Left ventricle myocardium inferior (tissue), 1 donor: ENCODE measurements around the gene TLR6. TPM values are rescaled to one million over a fixed set of nuclear protein-coding genes. Genes with fewer than 3 reads are reported as not detected.

Experiments used
- DNase-seq: peaks from one replicate; pipeline ENCODE4 v3.0.0-alpha.2; 2020
- H3K27ac ChIP-seq: fragments of 200-600 bp; replicated peaks from 2 replicates; pipeline ENCODE4 v1.8.0; 2021
- H3K27me3 ChIP-seq: fragments of 200-600 bp; 2 replicates; pipeline ENCODE4 v1.8.0; 2021; ENCODE audit warnings: low read depth
- H3K36me3 ChIP-seq: fragments of 200-600 bp; 2 replicates; pipeline ENCODE4 v1.8.0; 2021
- H3K4me1 ChIP-seq: fragments of 200-600 bp; 2 replicates; pipeline ENCODE4 v1.8.0; 2021
- H3K4me3 ChIP-seq: fragments of 200-600 bp; 2 replicates; pipeline ENCODE4 v1.8.0; 2021; ENCODE audit warnings: mild to moderate bottlenecking, moderate library complexity
- H3K9me3 ChIP-seq: fragments of 200-600 bp; replicated peaks from 2 replicates; pipeline ENCODE4 v1.8.0; 2021
- CTCF ChIP-seq: fragments of 200-600 bp; IDR thresholded peaks from 2 replicates; pipeline ENCODE4 v1.8.0; 2021; ENCODE audit warnings: antibody characterized with exemption, mild to moderate bottlenecking, borderline replicate concordance
- intact Hi-C: fragments of 100-400 bp; cut with micrococcal nuclease; formaldehyde crosslinking; loops from one replicate; pipeline ENCODE4 v1.11.0; 2022
- total RNA-seq: library from RNA; stranded (reverse); fragmentation: NEBNext Ultra II Directional; extraction: Animal tissue kit (Norgen Biotek cat#: 25700); gene quantifications from one replicate; pipeline ENCODE4 v1.2.1, GENCODE V29; 2021
- donor health status: DM: no; HTN: yes; CAD: no; lungs with severe emphysema.

TLR6 gene
- total RNA-seq, 1 donor from 2014 or later, result 0.71 TPM

GRCh38 chr4:38902221-38902620, 45.6 kb upstream of the TLR6 start:
- no peaks in the 10 kb centered on the region for H3K9me3 ChIP-seq
- no peaks in the 10 kb centered on the region for H3K27me3 ChIP-seq
- intact Hi-C loops, result loop anchor here (5.0 kb wide), 1 partner anchor 235 kb away; no protein-coding TSS in a partner anchor
- no peak for DNase-seq
- no peak overlapping the region for H3K27ac ChIP-seq
- H3K4me3 ChIP-seq, result no peak overlapping the region
- peaks cover 23% of the 10 kb centered on the region for H3K4me1 ChIP-seq
- peaks cover 17% of the 10 kb centered on the region for H3K36me3 ChIP-seq
- TF ChIP-seq CTCF, result no peak

GRCh38 chr4:38898245-38898644, 41.6 kb upstream of the TLR6 start:
- no peak for DNase-seq
- Histone ChIP-seq H3K27ac (no peak overlapping the region), H3K9me3 (no peaks in the 10 kb centered on the region), H3K27me3 (no peaks in the 10 kb centered on the region), H3K36me3 (peaks cover 18% of the 10 kb centered on the region), H3K4me1 (peaks cover 5% of the 10 kb centered on the region), H3K4me3 (no peak overlapping the region)
- no peak for TF ChIP-seq CTCF
- intact Hi-C loops, result no loop called here

GRCh38 chr4:38896940-38897339, 40.3 kb upstream of the TLR6 start:
- intact Hi-C loops, result no loop called here
- no peaks in the 10 kb centered on the region for H3K4me1 ChIP-seq
- TF ChIP-seq CTCF, result no peak

GRCh38 chr4:38894322-38894982, 37.8 kb upstream of the TLR6 start:
- Histone ChIP-seq H3K36me3 (peaks cover 33% of the 10 kb centered on the region), H3K27me3 (no peaks in the 10 kb centered on the region), H3K27ac (no peak overlapping the region), H3K4me1 (peaks cover 5% of the 10 kb centered on the region), H3K9me3 (no peaks in the 10 kb centered on the region), H3K4me3 (no peak overlapping the region)
- intact Hi-C loops, result no loop called here
- no peak for TF ChIP-seq CTCF
- DNase-seq, result no peak

More at GRCh38 chr4:38896940-38897339, 40.3 kb upstream of the TLR6 start:
- no peaks in the 10 kb centered on the region for H3K27me3 ChIP-seq
- H3K36me3 ChIP-seq, result peaks cover 28% of the 10 kb centered on the region
- H3K4me3 ChIP-seq, result no peak overlapping the region
- DNase-seq, result no peak
- no peaks in the 10 kb centered on the region for H3K9me3 ChIP-seq
- H3K27ac ChIP-seq, result no peak overlapping the region

GRCh38 chr4:38891051-38891983, 34.7 kb upstream of the TLR6 start:
- Histone ChIP-seq H3K27ac (peak overlapping the region; percentile 4), H3K4me1 (peaks cover 13% of the 10 kb centered on the region), H3K4me3 (no peak overlapping the region), H3K27me3 (no peaks in the 10 kb centered on the region), H3K9me3 (no peaks in the 10 kb centered on the region), H3K36me3 (peaks cover 28% of the 10 kb centered on the region)
- intact Hi-C loops, result no loop called here
- no peak for TF ChIP-seq CTCF
- DNase-seq, result no peak
